HG02678 (cell line): Measurements from ENCODE around the gene SESTD1.

ENCODE experiments used
- ATAC-seq: cut with Tn5 transposase; IDR thresholded peaks from one replicate; pipeline ENCODE4 v1.9.1; 2021; ENCODE audit warnings: mild to moderate bottlenecking, moderate library complexity; ENCODE audit not compliant: unreplicated experiment

SESTD1 gene, protein sequence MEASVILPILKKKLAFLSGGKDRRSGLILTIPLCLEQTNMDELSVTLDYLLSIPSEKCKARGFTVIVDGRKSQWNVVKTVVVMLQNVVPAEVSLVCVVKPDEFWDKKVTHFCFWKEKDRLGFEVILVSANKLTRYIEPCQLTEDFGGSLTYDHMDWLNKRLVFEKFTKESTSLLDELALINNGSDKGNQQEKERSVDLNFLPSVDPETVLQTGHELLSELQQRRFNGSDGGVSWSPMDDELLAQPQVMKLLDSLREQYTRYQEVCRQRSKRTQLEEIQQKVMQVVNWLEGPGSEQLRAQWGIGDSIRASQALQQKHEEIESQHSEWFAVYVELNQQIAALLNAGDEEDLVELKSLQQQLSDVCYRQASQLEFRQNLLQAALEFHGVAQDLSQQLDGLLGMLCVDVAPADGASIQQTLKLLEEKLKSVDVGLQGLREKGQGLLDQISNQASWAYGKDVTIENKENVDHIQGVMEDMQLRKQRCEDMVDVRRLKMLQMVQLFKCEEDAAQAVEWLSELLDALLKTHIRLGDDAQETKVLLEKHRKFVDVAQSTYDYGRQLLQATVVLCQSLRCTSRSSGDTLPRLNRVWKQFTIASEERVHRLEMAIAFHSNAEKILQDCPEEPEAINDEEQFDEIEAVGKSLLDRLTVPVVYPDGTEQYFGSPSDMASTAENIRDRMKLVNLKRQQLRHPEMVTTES

GRCh38 chr2:179264368-179265081 lies at the start of gene SESTD1:
SESTD1 (minus strand) TSS chr2:179264832; CDS start chr2:179191841, 72,991 bp downstream.
- peak; percentile 73 for ATAC-seq

DNA sequence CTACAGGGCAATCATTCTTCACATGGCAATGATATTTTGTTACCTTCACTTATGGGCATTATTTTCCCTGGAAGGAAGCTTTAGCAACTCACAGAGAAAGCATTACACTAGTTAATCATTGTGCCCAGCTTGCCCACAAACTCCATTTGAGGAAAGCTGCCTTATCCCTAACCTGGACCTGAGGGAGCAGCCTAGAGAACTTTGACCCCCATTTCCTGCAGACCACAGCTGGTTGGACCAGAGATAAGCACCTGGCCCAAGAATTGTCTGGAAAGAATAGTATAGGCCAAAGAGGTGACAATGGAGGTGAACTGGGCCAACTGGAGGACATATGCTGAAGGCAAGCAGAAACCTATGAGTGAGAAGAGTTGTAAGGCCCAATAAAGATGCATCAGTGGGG lies 48.4 kb upstream of the SESTD1 start:
- no peak for ATAC-seq

DNA sequence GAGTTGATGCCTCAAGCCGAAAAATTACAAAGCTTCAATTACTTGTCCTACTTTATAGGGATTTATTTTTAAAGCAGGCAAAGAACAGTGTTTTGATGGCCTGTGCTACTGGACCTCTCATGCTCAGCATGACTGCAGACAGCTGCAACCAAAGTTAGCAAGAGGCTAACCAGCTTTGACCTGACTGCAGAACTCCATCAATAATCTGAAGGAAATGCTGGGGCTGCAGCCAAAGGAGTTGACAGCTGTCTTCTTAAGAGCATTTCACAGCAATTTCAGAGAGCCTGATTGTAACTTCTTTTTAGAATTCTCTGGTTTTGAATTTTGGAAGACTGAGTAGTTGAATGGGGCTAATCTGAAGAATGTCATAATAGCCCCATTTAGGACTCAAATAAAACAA lies 46.5 kb upstream of the SESTD1 start:
- ATAC-seq, result no peak

GRCh38 chr2:179307616-179308371 lies 43.2 kb upstream of the SESTD1 start:
- ATAC-seq, result no peak

GRCh38 chr2:179305125-179305524 lies 40.5 kb upstream of the SESTD1 start:
- no peak for ATAC-seq

GRCh38 chr2:179304424-179304823 lies 39.8 kb upstream of the SESTD1 start:
- ATAC-seq, result no peak

- ATAC-seq, result no peak
Measured at GRCh38 chr2:179302764-179303571, 38.3 kb upstream of the SESTD1 start.

DNA sequence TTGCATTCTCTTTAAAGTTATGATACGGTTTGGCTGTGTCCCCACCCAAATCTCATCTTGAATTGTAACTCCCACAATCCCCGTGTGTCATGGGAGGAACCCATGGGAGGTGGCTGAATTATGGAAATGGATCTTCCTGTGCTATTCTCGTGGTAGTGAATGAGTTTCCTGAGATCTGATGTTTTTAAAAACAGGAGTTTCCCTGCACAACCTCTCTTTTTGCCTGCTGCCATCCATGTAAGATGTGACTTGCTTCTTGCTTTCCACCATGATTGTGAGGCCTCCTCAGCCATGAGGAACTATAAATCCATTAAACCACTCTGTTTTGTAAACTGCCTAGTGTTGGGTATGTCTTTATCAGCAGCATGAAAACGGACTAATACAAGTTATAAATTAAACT lies 37.5 kb upstream of the SESTD1 start:
- no peak for ATAC-seq

GRCh38 chr2:179298666-179299065 lies 34.0 kb upstream of the SESTD1 start:
- no peak for ATAC-seq

DNA sequence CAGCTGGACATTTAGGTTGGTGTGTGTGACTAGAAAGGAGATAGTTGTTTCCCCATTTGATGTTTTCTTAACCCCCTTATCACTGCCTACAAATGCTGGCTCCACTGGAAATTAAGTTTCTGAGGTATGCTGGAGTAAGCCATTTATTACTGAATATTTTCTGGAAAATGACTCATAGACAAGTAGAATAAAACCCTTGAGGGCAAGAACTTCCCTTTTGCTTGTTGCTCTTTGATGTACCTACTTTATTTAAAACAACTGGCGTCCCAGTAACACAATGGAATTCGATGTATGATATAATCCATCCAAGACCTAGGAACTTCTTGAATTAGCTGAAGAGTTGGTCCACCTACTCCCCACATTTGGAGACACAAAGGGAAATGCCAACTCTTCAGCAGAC lies 33.3 kb upstream of the SESTD1 start:
- ATAC-seq, result no peak

DNA sequence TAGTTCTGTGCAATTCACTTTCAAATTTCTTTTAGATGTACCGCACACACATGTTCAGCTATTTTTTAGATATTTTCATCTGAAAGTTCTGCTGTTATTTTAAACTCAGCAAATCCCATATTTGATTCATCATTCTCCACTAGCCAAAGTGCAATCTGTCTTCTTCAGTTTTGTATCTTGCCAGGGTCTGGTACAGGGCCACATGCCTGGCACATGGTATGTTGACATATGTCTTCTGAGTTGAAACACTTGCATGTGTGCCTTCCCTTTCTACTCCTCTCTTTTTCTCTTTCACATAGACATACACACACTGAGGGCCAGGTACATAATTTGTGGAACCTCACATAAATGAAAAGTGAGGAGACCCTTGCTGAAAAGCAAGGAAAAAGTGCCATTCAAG lies 25.7 kb upstream of the SESTD1 start:
- no peak for ATAC-seq

DNA sequence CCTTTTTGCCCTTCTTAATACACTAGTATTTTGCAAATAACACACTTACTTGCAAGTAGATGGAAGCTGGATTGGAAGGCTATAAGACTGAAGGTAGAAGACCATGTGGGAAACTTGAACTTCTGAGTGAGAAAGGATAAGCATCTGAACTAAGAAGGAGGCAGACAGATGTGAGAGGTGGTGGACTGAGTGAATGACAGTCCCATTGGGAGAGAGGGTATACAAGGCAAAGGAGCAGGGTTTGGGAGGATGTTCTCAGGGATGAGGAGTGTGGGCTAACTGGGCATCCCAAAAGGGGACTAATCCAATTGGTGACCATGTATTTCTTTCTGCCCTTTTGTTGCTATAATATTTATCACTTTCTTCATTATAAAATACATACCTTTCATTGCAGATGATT lies 20.4 kb upstream of the SESTD1 start:
- ATAC-seq, result no peak

DNA sequence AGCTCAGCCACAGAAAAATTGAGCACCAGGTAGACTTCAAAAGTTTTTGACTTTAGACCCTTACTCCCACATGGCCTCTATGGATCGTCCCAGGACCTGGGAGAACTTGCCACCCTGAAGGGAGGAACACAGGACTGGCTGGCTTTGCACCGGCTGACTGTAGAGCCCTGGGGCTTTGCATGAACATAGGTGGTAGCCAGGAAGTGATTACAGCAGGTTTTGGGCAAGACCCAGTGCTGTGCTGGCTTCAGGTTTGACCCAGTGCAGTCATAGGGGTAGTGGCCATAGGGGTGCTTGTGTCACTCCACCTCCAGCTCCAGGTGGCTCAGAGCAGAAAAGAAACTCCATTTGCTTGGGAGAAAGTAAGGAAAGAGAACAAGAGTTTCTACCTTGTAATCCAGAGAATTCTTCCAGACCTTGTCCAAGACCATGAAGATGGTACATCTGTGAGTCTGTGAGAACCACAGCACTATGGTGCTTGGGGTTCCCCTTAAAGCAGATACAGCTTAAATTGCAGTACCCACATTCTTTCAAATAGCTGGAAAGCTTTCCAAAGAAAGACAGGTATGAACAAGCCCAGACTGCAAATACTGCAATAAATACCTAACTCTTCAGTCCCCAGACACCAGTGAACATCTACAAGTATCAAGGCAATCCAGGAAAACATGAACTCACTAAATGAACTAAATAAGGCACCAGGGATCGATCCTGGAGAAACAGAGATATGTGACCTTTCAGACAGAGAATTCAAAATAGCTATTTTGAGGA lies 13.0 kb upstream of the SESTD1 start:
- no peak for ATAC-seq

GRCh38 chr2:179275253-179276012 lies 10.8 kb upstream of the SESTD1 start:
- ATAC-seq, result no peak

- peak; percentile 98 for ATAC-seq
Measured at GRCh38 chr2:179274749-179275148, 10.1 kb upstream of the SESTD1 start.

DNA sequence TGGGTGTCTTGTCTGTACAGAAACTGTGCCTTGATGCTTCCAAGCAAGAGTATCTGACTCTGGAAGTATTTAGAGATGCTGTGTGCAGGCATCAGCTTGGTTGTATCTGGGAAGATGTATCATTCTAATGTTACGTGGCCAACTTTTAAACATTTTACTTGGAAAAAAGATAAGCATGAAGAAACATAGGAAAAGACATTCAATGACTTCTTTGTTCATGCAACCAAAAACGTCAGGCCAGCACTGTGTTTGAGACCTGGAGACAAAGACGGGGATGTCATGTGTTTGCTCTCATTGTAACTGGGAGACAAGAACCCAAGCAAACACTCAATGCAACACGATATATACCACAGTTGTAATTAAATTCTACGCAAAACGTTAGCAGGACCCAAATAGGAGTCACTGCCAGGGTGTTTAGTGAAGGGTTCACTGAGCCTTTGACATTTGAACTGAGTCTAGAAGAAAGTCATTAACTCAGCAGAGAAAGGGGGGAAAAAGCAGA lies 8.9 kb upstream of the SESTD1 start:
- no peak for ATAC-seq

GRCh38 chr2:179272406-179273192 lies 8.0 kb upstream of the SESTD1 start:
- no peak for ATAC-seq

DNA sequence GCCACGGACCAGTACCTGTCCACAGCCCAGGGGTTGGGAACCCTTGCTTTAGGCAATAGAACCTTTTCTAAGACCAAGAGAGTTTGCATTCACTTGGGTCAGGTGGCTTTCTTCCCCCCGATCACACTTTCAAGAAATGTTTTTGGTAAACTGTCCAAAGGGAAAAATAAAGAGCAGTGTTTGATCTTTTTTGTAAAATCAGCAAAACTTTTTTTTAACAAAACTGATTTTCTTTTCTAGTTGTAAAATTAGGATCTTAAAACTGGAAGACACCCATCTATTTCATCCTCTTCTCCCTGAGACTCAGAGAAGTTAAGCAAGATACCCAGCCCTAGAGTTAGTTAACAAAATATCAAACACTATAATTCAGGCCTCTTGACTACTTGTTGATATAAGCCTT lies 6.1 kb upstream of the SESTD1 start:
- no peak for ATAC-seq
